HepG2 (cell line): ENCODE measurements around the gene POMGNT2. TPM values are rescaled to one million over a fixed set of nuclear protein-coding genes. Genes with fewer than 3 reads are reported as not detected.

ENCODE experiments used
- CCDC6 ChIP-seq: sonication (generic); formaldehyde crosslinking; IDR thresholded peaks from 2 replicates; pipeline ENCODE4 v1.8.1; 2022; ENCODE audit warnings: mild to moderate bottlenecking, missing genetic modification reagents, moderate library complexity
- DNMT3B ChIP-seq: conservative IDR thresholded peaks from 2 replicates; pipeline ENCODE4 v1.6.1; 2016; ENCODE audit warnings: missing biosample characterization, control low read depth
- ETV5 ChIP-seq: IDR thresholded peaks from 2 replicates; pipeline ENCODE4 v1.6.1; 2018; ENCODE audit warnings: missing biosample characterization, missing genetic modification reagents, inconsistent platforms, borderline replicate concordance
- FOXP4 ChIP-seq: sonication (generic); formaldehyde crosslinking; IDR thresholded peaks from 2 replicates; pipeline ENCODE4 v1.4.0; 2020; ENCODE audit warnings: missing genetic modification reagents
- GATAD1 ChIP-seq: IDR thresholded peaks from 2 replicates; pipeline ENCODE4 v1.6.1; 2016; ENCODE audit warnings: missing genetic modification reagents, missing compliant biosample characterization
- HOXA5 ChIP-seq: sonication (generic); formaldehyde crosslinking; IDR thresholded peaks from 2 replicates; pipeline ENCODE4 v1.4.0; 2020; ENCODE audit warnings: missing genetic modification reagents
- KDM5B ChIP-seq: sonication (generic); formaldehyde crosslinking; IDR thresholded peaks from 2 replicates; pipeline ENCODE4 v1.4.0; 2020; ENCODE audit warnings: missing genetic modification reagents, mild to moderate bottlenecking, borderline replicate concordance
- KMT2B ChIP-seq: IDR thresholded peaks from 2 replicates; pipeline ENCODE4 v1.6.1; 2016; ENCODE audit warnings: missing genetic modification reagents, missing compliant biosample characterization
- MLXIP ChIP-seq: sonication (generic); formaldehyde crosslinking; IDR thresholded peaks from 2 replicates; pipeline ENCODE4 v1.9.0; 2021; ENCODE audit warnings: missing genetic modification reagents, borderline replicate concordance
- MXD3 ChIP-seq: IDR thresholded peaks from 2 replicates; pipeline ENCODE4 v1.6.1; 2016; ENCODE audit warnings: mild to moderate bottlenecking, missing biosample characterization, missing genetic modification reagents
- NFKB2 ChIP-seq: sonication (generic); formaldehyde crosslinking; IDR thresholded peaks from 2 replicates; pipeline ENCODE4 v1.4.0; 2020; ENCODE audit warnings: missing genetic modification reagents, borderline replicate concordance
- POLR2A ChIP-seq, 2 experiments: IDR thresholded peaks; 2 replicates each; pipeline ENCODE4 v1.6.1; 2011; ENCODE audit warnings: low read depth in 2 of 2, low read length in 2 of 2, mild to moderate bottlenecking in 1 of 2, moderate library complexity in 1 of 2; ENCODE audit not compliant: insufficient read depth in 1 of 2
- PPARG ChIP-seq: conservative IDR thresholded peaks from 2 replicates; pipeline ENCODE4 v1.6.1; 2016; ENCODE audit warnings: missing biosample characterization, missing genetic modification reagents
- SALL1 ChIP-seq: sonication (generic); formaldehyde crosslinking; IDR thresholded peaks from 2 replicates; pipeline ENCODE4 v1.8.0; 2022; ENCODE audit warnings: mild to moderate bottlenecking, missing genetic modification reagents
- ZBED4 ChIP-seq: sonication (generic); formaldehyde crosslinking; IDR thresholded peaks from 2 replicates; pipeline ENCODE4 v1.4.0; 2020; ENCODE audit warnings: missing genetic modification reagents, borderline replicate concordance
- ZNF761 ChIP-seq: sonication (generic); formaldehyde crosslinking; conservative IDR thresholded peaks from 2 replicates; pipeline ENCODE4 v1.4.0; 2020; ENCODE audit warnings: mild to moderate bottlenecking, missing genetic modification reagents
- ZNF773 ChIP-seq: sonication (generic); formaldehyde crosslinking; IDR thresholded peaks from 2 replicates; pipeline ENCODE4 v1.4.0; 2020; ENCODE audit warnings: missing genetic modification reagents, borderline replicate concordance
- polyA plus RNA-seq, 8 experiments: library from polyadenylated mRNA; depleted of rRNA in 3 of 8; stranded (reverse) in 7 of 8; unstranded in 1 of 8; fragments of >200 nt; fragmentation: Illumina TruSeq in 4 of 8; extraction: Trizol in 4 of 8; gene quantifications; 2 replicates each; pipeline versions ENCODE4 v1.2.1 to v1.2.3, GENCODE V29; 2011 to 2016; ENCODE audit warnings: low read depth in 4 of 8, missing spikeins in 1 of 8, mixed read lengths in 1 of 8; ENCODE audit not compliant: insufficient read depth in 1 of 8
- total RNA-seq, 5 experiments: library from RNA; depleted of rRNA; stranded (reverse); fragments of >200 nt; fragmentation: Illumina TruSeq; extraction: Trizol; gene quantifications; 2 replicates each; pipeline ENCODE4 v1.2.3, GENCODE V29; 2016; ENCODE audit warnings: low read depth in 1 of 5

Gene POMGNT2
- total and polyA plus RNA-seq, 2 of the 13 experiments (the other 11 are each of a cell fraction or from before 2014, with no cell fraction given): 10.5 to 12.4 TPM

GRCh38 chr3:43105596-43106292 is at the start of gene POMGNT2 (continued):
- TF ChIP-seq ZNF761: peak; percentile 67; the same call in 1 of the 2 replicates
- 0 out of 2 replicates have a peak, but pooled peaks have one; percentile 15 for TF ChIP-seq ETV5 (CRISPR knock-in tag)
- peak; percentile 25; the same call in 1 of the 2 replicates for TF ChIP-seq SALL1 (CRISPR knock-in tag)
- TF ChIP-seq NFKB2: peak; percentile 13; the same call in 1 of the 2 replicates
- peak; percentile 30; the same call in 1 of the 2 replicates for TF ChIP-seq MXD3
- peak; percentile 83; the same call in 1 of the 2 replicates for TF ChIP-seq ZNF773
- TF ChIP-seq GATAD1 (CRISPR knock-in tag): 0 out of 2 replicates have a peak, but pooled peaks have one; percentile 35
- TF ChIP-seq DNMT3B: no peak
- peak; percentile 80; the same call in 1 of the 2 replicates for TF ChIP-seq ZBED4 (CRISPR knock-in tag)
- no peak for TF ChIP-seq HOXA5 (CRISPR knock-in tag)
- TF ChIP-seq MLXIP (CRISPR knock-in tag): peak; percentile 60; the same call in 1 of the 2 replicates
- TF ChIP-seq KDM5B (CRISPR knock-in tag): peak; percentile 72; the same call in 1 of the 2 replicates
- TF ChIP-seq CCDC6 (CRISPR knock-in tag): 0 out of 2 replicates have a peak, but pooled peaks have one; percentile 24
- peak; percentile 36; the same call in 1 of the 2 replicates for TF ChIP-seq KMT2B (CRISPR knock-in tag)
- 0 out of 2 replicates have a peak, but pooled peaks have one; percentile 18 for TF ChIP-seq PPARG (CRISPR knock-in tag)
- TF ChIP-seq FOXP4: no peak
- TF ChIP-seq POLR2A (IDR thresholded peaks at IDR 0.05; ENCODE audit: insufficient read depth in 1 of 2, low read depth in 2 of 2, low read length in 2 of 2): peak; percentile 33 to 45; a peak in 2 of 4 replicates
